Measurements from ENCODE around the gene CDC5L. TPM values are rescaled to one million over a fixed set of nuclear protein-coding genes. Genes with fewer than 3 reads are reported as not detected.

The CDC5L gene
- total RNA-seq, 1 donor from 2014 or later: 25.6 TPM

- Mint-ChIP-seq H3K27me3 (ENCODE audit: low read depth) (peaks cover 24% of the 10 kb centered on the region), H3K4me1 (no peaks in the 10 kb centered on the region), H3K9me3 (no peaks in the 10 kb centered on the region), H3K36me3 (no peaks in the 10 kb centered on the region), H3K27ac (no peak overlapping the region), H3K4me3 (no peak overlapping the region)
- no peak for TF ChIP-seq CTCF (IDR thresholded peaks at IDR 0.05; ENCODE audit: unreplicated experiment)
- no peak for DNase-seq (ENCODE audit: low spot score in 2 of 2, unreplicated experiment in 2 of 2)
These were observed 10.0 kb upstream of the CDC5L start for GRCh38 chr6:44377484-44377883.

GRCh38 chr6:44377971-44378370 lies 9.5 kb upstream of the CDC5L start:
- no peak for TF ChIP-seq CTCF (IDR thresholded peaks at IDR 0.05; ENCODE audit: unreplicated experiment)
- no peak overlapping the region for H3K27ac Mint-ChIP-seq
- no peaks in the 10 kb centered on the region for H3K36me3 Mint-ChIP-seq
- DNase-seq (ENCODE audit: low spot score in 2 of 2, unreplicated experiment in 2 of 2): no peak
- H3K27me3 Mint-ChIP-seq (ENCODE audit: low read depth): peaks cover 20% of the 10 kb centered on the region
- H3K4me1 Mint-ChIP-seq: no peaks in the 10 kb centered on the region
- H3K9me3 Mint-ChIP-seq: no peaks in the 10 kb centered on the region
- H3K4me3 Mint-ChIP-seq: no peak overlapping the region

GRCh38 chr6:44381739-44382138 lies 5.8 kb upstream of the CDC5L start:
- TF ChIP-seq CTCF (IDR thresholded peaks at IDR 0.05; ENCODE audit: unreplicated experiment): no peak
- no peak for DNase-seq (ENCODE audit: low spot score in 2 of 2, unreplicated experiment in 2 of 2)
- H3K4me3 Mint-ChIP-seq: no peak overlapping the region
- no peak overlapping the region for H3K27ac Mint-ChIP-seq
- no peaks in the 10 kb centered on the region for H3K9me3 Mint-ChIP-seq
- no peaks in the 10 kb centered on the region for H3K36me3 Mint-ChIP-seq
- peaks cover 2% of the 10 kb centered on the region for H3K27me3 Mint-ChIP-seq (ENCODE audit: low read depth)
- peaks cover 4% of the 10 kb centered on the region for H3K4me1 Mint-ChIP-seq

GRCh38 chr6:44386364-44386928 lies 1.1 kb upstream of the CDC5L start:
- H3K27ac Mint-ChIP-seq: peak overlapping the region; percentile 99
- no peak for TF ChIP-seq CTCF (IDR thresholded peaks at IDR 0.05; ENCODE audit: unreplicated experiment)
- peaks cover 32% of the 10 kb centered on the region for H3K4me1 Mint-ChIP-seq

GRCh38 chr6:44386929-44387345 lies 569 bp upstream of the CDC5L start:
- H3K36me3 Mint-ChIP-seq: peaks cover 6% of the 10 kb centered on the region
- no peak for TF ChIP-seq CTCF (IDR thresholded peaks at IDR 0.05; ENCODE audit: unreplicated experiment)
- peak overlapping the region; percentile 99 for H3K27ac Mint-ChIP-seq
- H3K9me3 Mint-ChIP-seq: no peaks in the 10 kb centered on the region
- H3K4me1 Mint-ChIP-seq: peaks cover 32% of the 10 kb centered on the region
- DNase-seq (ENCODE audit: low spot score in 2 of 2, unreplicated experiment in 2 of 2): no peak
- no peaks in the 10 kb centered on the region for H3K27me3 Mint-ChIP-seq (ENCODE audit: low read depth)
- peak overlapping the region; percentile 97 for H3K4me3 Mint-ChIP-seq

More at GRCh38 chr6:44386364-44386928, 1.1 kb upstream of the CDC5L start:
- Mint-ChIP-seq H3K9me3 (no peaks in the 10 kb centered on the region), H3K27me3 (ENCODE audit: low read depth) (no peaks in the 10 kb centered on the region), H3K36me3 (peaks cover 6% of the 10 kb centered on the region), H3K4me3 (peak overlapping the region; percentile 97)
- no peak for DNase-seq (ENCODE audit: low spot score in 2 of 2, unreplicated experiment in 2 of 2)

GRCh38 chr6:44388135-44388487 lies 605 bp downstream of the CDC5L start:
- H3K4me3 Mint-ChIP-seq: peak overlapping the region; percentile 97
- peak overlapping the region; percentile 82 for H3K27ac Mint-ChIP-seq
- H3K27me3 Mint-ChIP-seq (ENCODE audit: low read depth): no peaks in the 10 kb centered on the region
- TF ChIP-seq CTCF (IDR thresholded peaks at IDR 0.05; ENCODE audit: unreplicated experiment): no peak
- H3K9me3 Mint-ChIP-seq: no peaks in the 10 kb centered on the region
- peaks cover 7% of the 10 kb centered on the region for H3K36me3 Mint-ChIP-seq
- DNase-seq (ENCODE audit: low spot score in 2 of 2, unreplicated experiment in 2 of 2): no peak
- H3K4me1 Mint-ChIP-seq: peaks cover 32% of the 10 kb centered on the region

All from mesothelial cell of epicardium (in vitro differentiated cells).